Measurements from ENCODE around the gene SLAMF6.
"Not testable (repeated sequence)": the region's sequence is repeated elsewhere in the genome, so short reads cannot be mapped to it uniquely, and the experiment has no call there.

The SLAMF6 gene

GRCh38 chr1:160522622-160523345, at the start of gene SLAMF6:
Gene SLAMF6, minus strand, starts transcription at chr1:160523255. Its CDS starts 63 bp downstream, at chr1:160523192.
- no peak for DNase-seq (ENCODE audit: low read depth)
- H3K4me3 ChIP-seq (ENCODE audit: low read length): no peak within 1 kb of the TSS

GRCh38 chr1:160570840-160571239, 47.8 kb upstream of the SLAMF6 start:
- TF ChIP-seq CTCF (conservative IDR thresholded peaks at IDR 0.05; ENCODE audit: low read depth, low read length): no peak
- no peak for DNase-seq (ENCODE audit: low read depth)
- no peak overlapping the region for H3K4me3 ChIP-seq (ENCODE audit: low read length)

More at GRCh38 chr1:160522622-160523345, at the start of gene SLAMF6:
- no peak for TF ChIP-seq CTCF (conservative IDR thresholded peaks at IDR 0.05; ENCODE audit: low read depth, low read length)

GRCh38 chr1:160569806-160570205, 46.8 kb upstream of the SLAMF6 start:
- no peak overlapping the region for H3K4me3 ChIP-seq (ENCODE audit: low read length)
- TF ChIP-seq CTCF (conservative IDR thresholded peaks at IDR 0.05; ENCODE audit: low read depth, low read length): no peak
- no peak for DNase-seq (ENCODE audit: low read depth)

- no peak for TF ChIP-seq CTCF (conservative IDR thresholded peaks at IDR 0.05; ENCODE audit: low read depth, low read length)
- DNase-seq (ENCODE audit: low read depth): no peak
- H3K4me3 ChIP-seq (ENCODE audit: low read length): no peak overlapping the region
Measured at GRCh38 chr1:160567858-160568682, 45.0 kb upstream of the SLAMF6 start.

- DNase-seq (ENCODE audit: low read depth): no peak
Measured at GRCh38 chr1:160567341-160567740, 44.3 kb upstream of the SLAMF6 start.

GRCh38 chr1:160565564-160565963, 42.5 kb upstream of the SLAMF6 start:
- no peak for TF ChIP-seq CTCF (conservative IDR thresholded peaks at IDR 0.05; ENCODE audit: low read depth, low read length)
- no peak for DNase-seq (ENCODE audit: low read depth)
- no peak overlapping the region for H3K4me3 ChIP-seq (ENCODE audit: low read length)

More at GRCh38 chr1:160567341-160567740, 44.3 kb upstream of the SLAMF6 start:
- TF ChIP-seq CTCF (conservative IDR thresholded peaks at IDR 0.05; ENCODE audit: low read depth, low read length): no peak
- H3K4me3 ChIP-seq (ENCODE audit: low read length): no peak overlapping the region

GRCh38 chr1:160563230-160563629, 40.2 kb upstream of the SLAMF6 start:
- not testable (repeated sequence) for DNase-seq (ENCODE audit: low read depth); H3K4me3 ChIP-seq (ENCODE audit: low read length)

GRCh38 chr1:160562745-160563144, 39.7 kb upstream of the SLAMF6 start:
- DNase-seq (ENCODE audit: low read depth); H3K4me3 ChIP-seq (ENCODE audit: low read length): not testable (repeated sequence)

Measured in retinal pigment epithelial cell (primary cell).